Brain microvascular endothelial cell (primary cell): ENCODE data around the gene NFIB.

Source experiments
- DNase-seq: peaks from one replicate; pipeline ENCODE4 v3.0.0-alpha.2; 2020
- H3K27ac ChIP-seq: fragments of 250-450 bp; sonication (Bioruptor Pico); 2 replicates; pipeline ENCODE4 v1.5.1; 2020; ENCODE audit warnings: mild to moderate bottlenecking, moderate library complexity
- H3K27me3 ChIP-seq: fragments of 250-450 bp; sonication (Bioruptor Pico); replicated peaks from 2 replicates; pipeline ENCODE4 v1.5.1; 2020; ENCODE audit warnings: mild to moderate bottlenecking
- H3K36me3 ChIP-seq: fragments of 250-450 bp; sonication (Bioruptor Pico); replicated peaks from 2 replicates; pipeline ENCODE4 v1.5.1; 2020; ENCODE audit warnings: mild to moderate bottlenecking
- H3K4me3 ChIP-seq: 2 replicates; pipeline ENCODE4 v1.5.1; 2011; ENCODE audit warnings: low read depth, mild to moderate bottlenecking, control low read depth, low read length, moderate library complexity
- CTCF ChIP-seq: IDR thresholded peaks from 2 replicates; pipeline ENCODE4 v1.5.1; 2011; ENCODE audit warnings: low read depth, mild to moderate bottlenecking, moderate library complexity, low read length, control low read depth, inconsistent platforms; ENCODE audit errors: missing control alignments
- in situ Hi-C: cut with HindIII; loops from 2 replicates; pipeline ENCODE4 v1.10.0; 2017; ENCODE audit warnings: low sequenced_read_pairs, low pct_ligation_motif_present

The NFIB gene

DNA sequence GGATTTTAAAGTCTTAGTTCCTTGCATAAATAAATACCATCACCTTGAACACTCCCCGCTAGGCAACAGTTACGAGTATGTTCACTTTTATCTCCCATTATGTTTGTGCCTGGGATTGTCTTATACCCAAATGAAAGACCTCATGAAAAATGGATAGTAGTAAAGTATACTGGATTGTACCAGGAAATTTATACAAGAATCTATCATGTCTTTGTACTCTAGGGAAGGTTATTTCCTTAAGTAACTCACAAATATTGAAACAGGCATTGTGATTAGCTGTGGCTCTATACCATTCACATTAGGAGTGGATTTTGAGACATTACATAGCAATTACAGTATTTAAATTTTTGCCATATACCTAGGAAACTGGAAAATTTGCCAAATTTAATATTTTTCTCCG lies 24.0 kb downstream of the NFIB start:
- Histone ChIP-seq H3K36me3 (no peaks in the 10 kb centered on the region), H3K27me3 (no peaks in the 10 kb centered on the region), H3K27ac (no peak overlapping the region), H3K4me3 (no peak overlapping the region)
- in situ Hi-C loops, result no loop called here
- DNase-seq, result no peak
- no peak for TF ChIP-seq CTCF

GRCh38 chr9:14288433-14288832 lies 25.5 kb downstream of the NFIB start:
- no peak for DNase-seq
- in situ Hi-C loops, result no loop called here
- Histone ChIP-seq H3K36me3 (no peaks in the 10 kb centered on the region), H3K4me3 (no peak overlapping the region), H3K27ac (no peak overlapping the region), H3K27me3 (no peaks in the 10 kb centered on the region)
- no peak for TF ChIP-seq CTCF

DNA sequence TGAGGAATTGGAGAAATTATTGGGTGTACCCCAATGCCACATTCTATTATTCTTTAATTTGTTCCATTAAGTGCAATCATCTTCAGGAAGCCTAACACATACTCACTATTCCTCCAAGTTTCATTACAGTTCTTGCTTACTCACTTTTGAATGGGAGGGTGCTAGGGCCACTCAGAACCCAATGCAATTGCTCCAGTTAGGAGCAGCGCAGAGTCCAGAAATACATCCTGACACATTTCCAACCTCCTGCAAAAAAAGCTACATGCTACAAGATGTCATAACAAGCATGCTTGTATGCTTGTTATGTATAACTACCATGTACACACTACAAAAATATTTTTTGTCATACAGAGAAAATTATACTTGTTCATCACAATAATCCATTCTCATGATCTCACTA lies 27.8 kb downstream of the NFIB start:
- no peak for DNase-seq
- no peak for TF ChIP-seq CTCF
- in situ Hi-C loops, result no loop called here
- no peak overlapping the region for H3K27ac ChIP-seq
- H3K36me3 ChIP-seq, result no peaks in the 10 kb centered on the region
- no peak overlapping the region for H3K4me3 ChIP-seq
- H3K27me3 ChIP-seq, result no peaks in the 10 kb centered on the region

DNA sequence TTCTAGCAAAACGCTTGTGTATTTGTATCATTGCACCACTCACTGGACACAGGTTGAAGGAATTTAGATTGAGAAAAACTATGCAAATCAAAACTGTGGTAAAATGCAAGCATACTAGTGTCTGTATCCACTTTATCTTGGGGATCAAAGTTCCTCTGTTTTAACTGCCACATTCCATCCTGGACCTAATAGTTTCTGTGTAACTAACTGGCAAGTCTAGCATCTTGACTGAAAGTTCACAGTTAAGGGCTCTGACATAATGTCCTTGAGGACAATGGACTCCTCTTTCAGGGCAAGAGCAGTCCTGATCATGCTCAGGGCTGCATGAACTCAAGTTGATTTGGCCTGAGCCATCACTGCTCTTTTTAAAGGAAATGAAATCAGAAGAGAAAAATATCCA lies 30.7 kb downstream of the NFIB start:
- Histone ChIP-seq H3K27me3 (no peaks in the 10 kb centered on the region), H3K4me3 (no peak overlapping the region), H3K36me3 (no peaks in the 10 kb centered on the region), H3K27ac (no peak overlapping the region)
- DNase-seq, result no peak
- TF ChIP-seq CTCF, result no peak
- in situ Hi-C loops, result no loop called here

DNA sequence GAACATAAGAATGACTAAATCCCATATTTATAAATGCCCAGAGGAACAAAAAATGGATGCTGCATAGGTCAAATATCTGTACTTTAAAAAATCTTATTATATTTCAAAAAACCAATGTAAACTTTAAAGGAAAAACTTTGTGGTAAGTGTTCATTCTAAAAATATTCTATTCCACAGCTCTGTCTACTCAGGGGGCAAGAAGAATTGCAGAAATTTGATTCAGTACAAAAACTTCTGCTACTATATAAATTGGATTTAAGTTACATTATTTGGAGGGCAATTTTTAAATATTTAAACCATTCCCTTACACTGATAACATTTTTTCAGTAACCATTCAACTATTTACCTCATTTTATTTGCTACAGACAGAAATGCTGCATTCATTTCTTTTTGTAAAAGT lies 32.1 kb downstream of the NFIB start:
- no peak for TF ChIP-seq CTCF

GRCh38 chr9:14281136-14281795 lies 32.7 kb downstream of the NFIB start:
- Histone ChIP-seq H3K27me3 (no peaks in the 10 kb centered on the region), H3K36me3 (no peaks in the 10 kb centered on the region), H3K27ac (peak overlapping the region; percentile 19), H3K4me3 (no peak overlapping the region)
- DNase-seq, result no peak
- in situ Hi-C loops, result no loop called here
- TF ChIP-seq CTCF, result no peak

More for the DNA sequence above, 32.1 kb downstream of the NFIB start:
- H3K36me3 ChIP-seq, result no peaks in the 10 kb centered on the region
- H3K4me3 ChIP-seq, result no peak overlapping the region
- no peak for DNase-seq
- H3K27ac ChIP-seq, result no peak overlapping the region
- in situ Hi-C loops, result no loop called here
- H3K27me3 ChIP-seq, result no peaks in the 10 kb centered on the region
